Calu3 (cell line): ENCODE data around the gene DHRS4L2. TPM values are rescaled to one million over a fixed set of nuclear protein-coding genes. Genes with fewer than 3 reads are reported as not detected.
"Not testable (repeated sequence)": the region's sequence is repeated elsewhere in the genome, so short reads cannot be mapped to it uniquely, and the experiment has no call there.

Experiments
- Bru-seq: library from RNA; stranded (reverse); fragments of 400-500 nt; gene quantifications from one replicate; lab custom pipeline; 2021; lab: Mats Ljungman, UMichigan
- BruChase-seq, 2 experiments: library from RNA; stranded (reverse); fragments of 400-500 nt; gene quantifications; one replicate each; lab custom pipeline; 2021; lab: Mats Ljungman, UMichigan
- BruUV-seq: library from RNA; stranded (reverse); fragments of 400-500 nt; replicated peaks from 2 replicates; lab custom pipeline; 2021; lab: Mats Ljungman, UMichigan
- CTCF ChIA-PET: fragments of 300-600 bp; sonication (Branson Sonifier 250); formaldehyde crosslinking; loops from one replicate; lab custom pipeline; 2022; ENCODE audit warnings: antibody characterized with exemption; lab: Charles Lee
- DNase-seq: peaks from one replicate; pipeline ENCODE4 v3.0.0; 2022
- H3K27ac Mint-ChIP-seq: one replicate; pipeline ENCODE4 v1.8.0; 2022; ENCODE audit warnings: mixed read lengths; ENCODE audit not compliant: unreplicated experiment
- H3K27me3 Mint-ChIP-seq: one replicate; pipeline ENCODE4 v1.8.0; 2022; ENCODE audit warnings: mixed read lengths; ENCODE audit not compliant: unreplicated experiment
- H3K36me3 Mint-ChIP-seq: one replicate; pipeline ENCODE4 v1.8.0; 2022; ENCODE audit warnings: mild to moderate bottlenecking, moderate library complexity, mixed read lengths; ENCODE audit not compliant: insufficient read depth, unreplicated experiment
- H3K4me1 Mint-ChIP-seq: one replicate; pipeline ENCODE4 v1.8.0; 2022; ENCODE audit warnings: mild to moderate bottlenecking, low read depth, mixed read lengths; ENCODE audit not compliant: unreplicated experiment
- H3K4me3 Mint-ChIP-seq: one replicate; pipeline ENCODE4 v1.8.0; 2022; ENCODE audit warnings: mild to moderate bottlenecking, low read depth, moderate library complexity, mixed read lengths; ENCODE audit not compliant: unreplicated experiment
- H3K9me3 Mint-ChIP-seq: one replicate; pipeline ENCODE4 v1.8.0; 2022; ENCODE audit warnings: low read depth, mixed read lengths; ENCODE audit not compliant: unreplicated experiment
- CTCF ChIP-seq: fragments of 200-600 bp; IDR thresholded peaks from one replicate; pipeline ENCODE4 v1.8.0; 2022; ENCODE audit warnings: antibody characterized with exemption; ENCODE audit not compliant: unreplicated experiment
- intact Hi-C: fragments of 100-400 bp; cut with micrococcal nuclease; formaldehyde crosslinking; loops from one replicate; pipeline ENCODE4 v1.10.0; 2022; ENCODE audit not compliant: unreplicated experiment
- long read RNA-seq: library from polyadenylated mRNA; stranded (forward); transcript quantifications from one replicate; pipeline ENCODE4 v2.0.0, GENCODE V29; 2022
- total RNA-seq: library from RNA; stranded (reverse); gene quantifications from 2 replicates; pipeline ENCODE4 v1.2.3, GENCODE V29; 2022

The DHRS4L2 gene
- 10.5 and 12.0 TPM in 2 replicates for total RNA-seq
- Bru-seq, nascent RNA: percentile 40 among the genes with signal in this experiment
- percentile 50 among the genes with signal in this experiment for BruChase-seq, experiment 1, labeled RNA remaining after a 6-hour chase
- BruChase-seq, experiment 2, labeled RNA remaining after a 2-hour chase: percentile 50 among the genes with signal in this experiment
- long read RNA-seq, partial matches to known transcripts: 1 of 4 reads
- long read RNA-seq, other reads (novel, unspliced or antisense): 0 of 4 reads

- peaks cover 11% of the 10 kb centered on the region for H3K4me1 Mint-ChIP-seq
- peak within 1 kb of the TSS; percentile 54 for H3K4me3 Mint-ChIP-seq
- CTCF ChIA-PET: interaction anchor here (0.6 kb wide), 1 partner anchor 36 kb away, joined by 3 read pairs; no protein-coding TSS in a partner anchor
- H3K36me3 Mint-ChIP-seq, BruUV-seq, H3K9me3 Mint-ChIP-seq, H3K27me3 Mint-ChIP-seq, intact Hi-C loops: not testable (repeated sequence)
- peak; percentile 81 for DNase-seq
- peak within 1 kb of the TSS; percentile 22 for H3K27ac Mint-ChIP-seq
These were observed at the start of gene DHRS4L2 for GRCh38 chr14:23988607-23989363. Gene DHRS4L2, plus strand, starts transcription at chr14:23988929. Its CDS starts 19 bp downstream, at chr14:23988948.

GRCh38 chr14:23939607-23940326 is 49.0 kb upstream of the DHRS4L2 start:
- Mint-ChIP-seq H3K9me3 (no peaks in the 10 kb centered on the region), H3K4me3 (no peak overlapping the region), H3K4me1 (peaks cover 21% of the 10 kb centered on the region), H3K27me3 (peaks cover 18% of the 10 kb centered on the region), H3K36me3 (peaks cover 7% of the 10 kb centered on the region), H3K27ac (no peak overlapping the region)
- DNase-seq: no peak
- intact Hi-C loops: no loop called here
- TF ChIP-seq CTCF: no peak
- BruUV-seq: no TSS peak
- CTCF ChIA-PET: no interaction called here

- H3K27me3 Mint-ChIP-seq: peaks cover 3% of the 10 kb centered on the region
- intact Hi-C loops: no loop called here
- peaks cover 4% of the 10 kb centered on the region for H3K36me3 Mint-ChIP-seq
- CTCF ChIA-PET: no interaction called here
- no peaks in the 10 kb centered on the region for H3K9me3 Mint-ChIP-seq
- no TSS peak for BruUV-seq
- no peak overlapping the region for H3K27ac Mint-ChIP-seq
- no peak for DNase-seq
- H3K4me3 Mint-ChIP-seq: no peak overlapping the region
- TF ChIP-seq CTCF: no peak
- H3K4me1 Mint-ChIP-seq: peaks cover 16% of the 10 kb centered on the region
These were observed 47.5 kb upstream of the DHRS4L2 start for GRCh38 chr14:23941230-23941629.

- Mint-ChIP-seq H3K36me3 (peaks cover 4% of the 10 kb centered on the region), H3K9me3 (no peaks in the 10 kb centered on the region)
These were observed 47.1 kb upstream of the DHRS4L2 start for GRCh38 chr14:23941669-23942068.

More at GRCh38 chr14:23941669-23942068, 47.1 kb upstream of the DHRS4L2 start:
- Mint-ChIP-seq H3K27ac (no peak overlapping the region), H3K4me1 (peaks cover 14% of the 10 kb centered on the region), H3K4me3 (no peak overlapping the region), H3K27me3 (no peaks in the 10 kb centered on the region)
- DNase-seq: no peak
- BruUV-seq: no TSS peak
- intact Hi-C loops: no loop called here
- no peak for TF ChIP-seq CTCF
- CTCF ChIA-PET: no interaction called here
